Measurements from ENCODE around the gene HIKESHI. TPM values are rescaled to one million over a fixed set of nuclear protein-coding genes. Genes with fewer than 3 reads are reported as not detected.

Gene HIKESHI
- total and polyA plus RNA-seq, 7 donors, result 16.8 to 71.3 (median 59.8) TPM

DNA sequence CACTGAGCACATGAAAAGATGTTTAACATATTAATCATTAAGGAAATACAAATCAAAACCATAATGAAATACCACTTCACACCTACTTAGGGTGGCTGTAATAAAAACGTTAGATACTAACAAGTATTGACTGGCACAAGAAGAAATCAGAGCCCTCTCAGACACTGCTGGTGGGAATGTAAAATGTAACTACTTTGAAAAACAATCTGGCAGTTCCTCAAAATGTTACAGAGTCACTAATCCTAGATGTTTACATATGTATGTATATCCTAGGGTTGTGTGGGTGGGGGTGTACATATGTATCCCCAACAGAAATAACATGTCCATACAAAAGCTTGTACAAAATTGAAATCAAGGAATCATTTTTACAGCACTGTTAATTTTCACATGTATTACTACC, 42.3 kb upstream of the HIKESHI start:
- 42 to 70% methylated on average over 1 of the region's 1 CpG for WGBS, 2 donors
- Histone ChIP-seq H3K27me3 (no peaks in the 10 kb centered on the region), H3K4me1 (peaks cover 0 to 6% (median 3%) of the 10 kb centered on the region in 4 donors), H3K36me3 (peaks cover 0 to 44% (median 0%) of the 10 kb centered on the region in 4 donors), H3K27ac (no peak overlapping the region), H3K9me3 (no peaks in the 10 kb centered on the region), H3K4me3 (no peak overlapping the region)
- no peak for TF ChIP-seq EP300 (IDR thresholded peaks at IDR 0.05)
- TF ChIP-seq, protein P1, sequence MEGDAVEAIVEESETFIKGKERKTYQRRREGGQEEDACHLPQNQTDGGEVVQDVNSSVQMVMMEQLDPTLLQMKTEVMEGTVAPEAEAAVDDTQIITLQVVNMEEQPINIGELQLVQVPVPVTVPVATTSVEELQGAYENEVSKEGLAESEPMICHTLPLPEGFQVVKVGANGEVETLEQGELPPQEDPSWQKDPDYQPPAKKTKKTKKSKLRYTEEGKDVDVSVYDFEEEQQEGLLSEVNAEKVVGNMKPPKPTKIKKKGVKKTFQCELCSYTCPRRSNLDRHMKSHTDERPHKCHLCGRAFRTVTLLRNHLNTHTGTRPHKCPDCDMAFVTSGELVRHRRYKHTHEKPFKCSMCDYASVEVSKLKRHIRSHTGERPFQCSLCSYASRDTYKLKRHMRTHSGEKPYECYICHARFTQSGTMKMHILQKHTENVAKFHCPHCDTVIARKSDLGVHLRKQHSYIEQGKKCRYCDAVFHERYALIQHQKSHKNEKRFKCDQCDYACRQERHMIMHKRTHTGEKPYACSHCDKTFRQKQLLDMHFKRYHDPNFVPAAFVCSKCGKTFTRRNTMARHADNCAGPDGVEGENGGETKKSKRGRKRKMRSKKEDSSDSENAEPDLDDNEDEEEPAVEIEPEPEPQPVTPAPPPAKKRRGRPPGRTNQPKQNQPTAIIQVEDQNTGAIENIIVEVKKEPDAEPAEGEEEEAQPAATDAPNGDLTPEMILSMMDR (IDR thresholded peaks at IDR 0.05), result no peak
- no peak for TF ChIP-seq POLR2AphosphoS5 (IDR thresholded peaks at IDR 0.05)
- no peak for TF ChIP-seq POLR2A (IDR thresholded peaks at IDR 0.05)
- no peak for DNase-seq
- intact Hi-C loops (cut with DNase I), result no loop called here

DNA sequence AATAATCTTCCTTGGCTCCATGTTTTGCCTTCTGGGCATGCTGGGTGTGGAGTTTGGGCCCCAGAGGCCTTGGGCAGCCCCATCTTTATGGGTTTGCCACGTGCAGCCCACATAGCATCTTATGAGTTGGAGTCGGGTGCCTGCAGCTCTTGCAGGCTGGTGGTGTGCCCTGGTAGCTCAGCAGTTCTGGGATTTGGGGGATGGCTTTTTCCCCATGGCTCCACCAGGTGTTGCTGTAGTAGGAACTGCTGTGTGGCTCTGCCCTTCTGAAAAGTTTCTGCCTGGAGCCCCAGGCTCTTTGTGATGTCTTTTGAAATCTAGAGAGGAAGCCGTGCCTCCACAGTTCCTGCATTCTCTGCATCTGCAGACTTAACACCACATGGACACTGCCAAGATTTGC, 40.7 kb upstream of the HIKESHI start:
- WGBS, 2 donors, result 94 to 96% methylated on average over 3 of the region's 3 CpGs
- H3K9me3 ChIP-seq, result no peaks in the 10 kb centered on the region
- DNase-seq, result no peak
- H3K27me3 ChIP-seq, result no peaks in the 10 kb centered on the region
- H3K4me3 ChIP-seq, result no peak overlapping the region
- TF ChIP-seq, protein P1 (IDR thresholded peaks at IDR 0.05), result no peak
- no peak for TF ChIP-seq POLR2A (IDR thresholded peaks at IDR 0.05)
- no peak for TF ChIP-seq POLR2AphosphoS5 (IDR thresholded peaks at IDR 0.05)
- TF ChIP-seq EP300 (IDR thresholded peaks at IDR 0.05), result no peak
- H3K27ac ChIP-seq, result no peak overlapping the region
- intact Hi-C loops (cut with DNase I), result no loop called here
- H3K36me3 ChIP-seq, result peaks cover 0 to 54% (median 0%) of the 10 kb centered on the region in 4 donors
- peaks cover 0 to 6% (median 3%) of the 10 kb centered on the region in 4 donors for H3K4me1 ChIP-seq

DNA sequence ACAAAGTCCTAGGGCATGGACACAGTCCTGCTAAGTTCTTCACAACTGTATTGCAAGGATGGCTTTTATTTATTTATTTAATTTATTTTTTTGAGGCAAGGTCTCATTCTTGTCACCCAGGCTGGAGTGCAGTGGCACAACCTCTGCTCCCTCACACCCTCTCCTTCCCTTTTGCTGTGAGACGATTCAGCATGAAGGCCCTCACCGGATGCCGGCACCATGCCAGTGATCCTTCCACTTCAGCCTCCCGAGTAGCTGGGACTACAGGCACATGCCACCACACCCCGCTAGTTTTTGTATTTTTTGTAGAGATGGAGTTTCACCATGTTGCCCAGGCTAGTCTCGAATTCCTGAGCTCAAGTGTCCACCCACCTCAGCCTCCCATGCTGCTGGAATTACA, 39.7 kb upstream of the HIKESHI start:
- WGBS, 2 donors, result 96 to 97% methylated on average over 6 of the region's 6 CpGs
- intact Hi-C loops (cut with DNase I), result no loop called here
- no peak for DNase-seq
- peaks cover 0 to 6% (median 3%) of the 10 kb centered on the region in 4 donors for H3K4me1 ChIP-seq
- no peak overlapping the region for H3K27ac ChIP-seq
- TF ChIP-seq, protein P1 (IDR thresholded peaks at IDR 0.05), result no peak
- TF ChIP-seq POLR2AphosphoS5 (IDR thresholded peaks at IDR 0.05) (no peak), EP300 (IDR thresholded peaks at IDR 0.05) (no peak), POLR2A (IDR thresholded peaks at IDR 0.05) (no peak)
- no peak overlapping the region for H3K4me3 ChIP-seq
- no peaks in the 10 kb centered on the region for H3K27me3 ChIP-seq
- no peaks in the 10 kb centered on the region for H3K9me3 ChIP-seq
- peaks cover 0 to 50% (median 0%) of the 10 kb centered on the region in 4 donors for H3K36me3 ChIP-seq

DNA sequence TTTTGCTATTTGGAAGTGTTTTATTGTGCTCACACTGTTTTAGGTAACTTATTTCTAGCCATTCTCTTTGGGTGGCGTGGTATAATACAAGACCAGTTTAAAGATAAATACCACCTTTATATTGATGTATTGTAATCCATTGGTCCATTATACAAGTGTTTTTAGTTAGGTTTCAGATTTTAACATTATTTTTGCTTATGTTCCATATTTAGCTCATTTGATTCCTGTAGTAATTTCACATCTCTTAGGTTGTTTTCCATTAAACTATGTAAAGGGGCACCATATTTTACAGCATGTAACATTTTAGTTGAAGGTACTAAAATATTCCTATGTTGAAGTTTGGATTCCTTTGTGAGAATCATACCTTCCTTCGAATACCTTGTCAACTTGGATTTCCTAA, 37.4 kb upstream of the HIKESHI start:
- DNase-seq, result no peak
- Histone ChIP-seq H3K4me1 (no peaks in the 10 kb centered on the region), H3K27me3 (no peaks in the 10 kb centered on the region), H3K27ac (no peak overlapping the region), H3K9me3 (no peaks in the 10 kb centered on the region), H3K4me3 (no peak overlapping the region), H3K36me3 (peaks cover 0 to 60% (median 0%) of the 10 kb centered on the region in 4 donors)
- no peak for TF ChIP-seq EP300 (IDR thresholded peaks at IDR 0.05)
- TF ChIP-seq, protein P1 (IDR thresholded peaks at IDR 0.05), result no peak
- no peak for TF ChIP-seq POLR2AphosphoS5 (IDR thresholded peaks at IDR 0.05)
- no peak for TF ChIP-seq POLR2A (IDR thresholded peaks at IDR 0.05)
- 95 to 96% methylated on average over 2 of the region's 2 CpGs for WGBS, 2 donors
- intact Hi-C loops (cut with DNase I), result no loop called here

DNA sequence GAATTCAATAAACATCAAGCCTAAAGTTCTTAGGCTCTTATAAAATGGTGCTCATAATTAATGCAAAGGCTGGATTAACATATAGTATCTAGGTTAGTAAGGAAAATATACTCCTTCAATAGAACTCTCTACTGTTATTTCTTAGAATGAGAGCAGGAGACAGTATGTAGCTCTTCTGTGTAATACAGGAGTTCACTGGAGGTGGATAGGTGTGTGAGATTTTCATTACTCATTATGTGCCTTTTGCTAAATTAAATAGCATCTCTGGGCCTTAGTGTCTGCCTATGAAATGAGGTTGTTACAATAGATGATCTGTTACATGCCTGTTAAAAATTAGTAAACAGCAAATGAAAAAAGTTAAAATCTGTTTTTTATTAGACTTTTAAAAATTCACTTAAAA, 36.8 kb upstream of the HIKESHI start:
- H3K27ac ChIP-seq, result no peak overlapping the region
- DNase-seq, result no peak
- intact Hi-C loops (cut with DNase I), result no loop called here
- no peaks in the 10 kb centered on the region for H3K27me3 ChIP-seq
- TF ChIP-seq POLR2A (IDR thresholded peaks at IDR 0.05) (no peak), EP300 (IDR thresholded peaks at IDR 0.05) (no peak), POLR2AphosphoS5 (IDR thresholded peaks at IDR 0.05) (no peak)
- TF ChIP-seq, protein P1 (IDR thresholded peaks at IDR 0.05), result no peak
- peaks cover 0 to 63% (median 0%) of the 10 kb centered on the region in 4 donors for H3K36me3 ChIP-seq
- H3K4me3 ChIP-seq, result no peak overlapping the region
- H3K4me1 ChIP-seq, result no peaks in the 10 kb centered on the region
- H3K9me3 ChIP-seq, result no peaks in the 10 kb centered on the region
